NCI-H446 (cell line): ENCODE measurements around the gene MTHFD1L.

Experiments used
- DNase-seq, 2 experiments: peaks; one replicate each; lab custom pipeline; 2025; lab: John Stamatoyannopoulos, UW

MTHFD1L gene

GRCh38 chr6:150898399-150899170 is 33.1 kb downstream of the MTHFD1L start:
- DNase-seq = no peak

- no peak for DNase-seq
These were observed 33.7 kb downstream of the MTHFD1L start for GRCh38 chr6:150899231-150899630.

GRCh38 chr6:150900049-150900448 is 34.5 kb downstream of the MTHFD1L start:
- no peak for DNase-seq

DNA sequence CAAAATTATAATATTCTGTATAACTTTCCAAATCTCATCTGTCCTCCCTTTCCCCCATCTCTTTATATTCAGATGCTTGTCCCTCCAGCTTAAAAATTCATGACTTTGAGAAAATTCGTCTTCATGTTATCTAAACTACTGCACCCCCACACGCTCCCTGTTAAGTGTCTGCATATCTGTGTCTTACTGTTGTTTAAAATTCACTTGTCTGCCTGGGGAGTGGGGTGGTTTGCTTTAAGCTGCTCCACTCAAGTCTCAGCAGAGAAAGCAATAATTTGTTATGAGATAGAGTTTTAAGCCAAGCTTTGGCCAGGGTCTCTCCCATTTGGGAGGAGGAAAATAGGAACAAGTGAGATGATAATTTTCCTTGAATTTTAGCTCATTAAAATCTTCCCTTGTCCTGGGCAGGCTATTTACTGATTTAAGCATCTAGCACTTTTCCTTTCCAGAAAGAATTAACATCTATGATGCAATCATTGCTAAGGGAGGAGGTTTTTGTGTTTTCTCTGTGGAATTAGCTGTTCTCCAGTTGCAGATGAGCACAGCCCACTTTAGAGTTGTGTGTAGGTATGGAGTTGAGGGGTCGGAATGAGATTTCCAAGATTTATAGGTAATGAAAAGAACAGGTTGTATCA is 36.8 kb downstream of the MTHFD1L start:
- no peak for DNase-seq

DNA sequence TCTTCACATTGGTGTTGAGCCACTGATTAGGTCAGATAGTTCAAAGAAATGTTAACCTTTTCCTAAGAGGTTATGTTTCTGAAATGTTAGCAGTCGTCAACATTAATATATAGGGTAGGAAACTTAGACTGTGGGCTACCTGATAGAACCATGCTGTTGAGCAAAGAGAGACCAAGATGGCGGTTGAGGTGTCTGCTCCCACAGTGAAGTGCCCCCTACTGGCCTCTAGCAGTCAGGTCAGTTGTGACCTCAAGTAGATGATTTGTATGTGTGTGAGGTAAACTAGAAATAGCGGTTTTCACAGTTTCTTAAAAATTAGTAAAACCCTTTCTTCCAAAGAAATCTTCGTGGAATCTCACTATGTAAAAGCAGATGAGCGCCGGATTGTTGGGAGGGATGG is 40.3 kb downstream of the MTHFD1L start:
- no peak for DNase-seq

GRCh38 chr6:150906641-150907326 is 41.3 kb downstream of the MTHFD1L start:
- DNase-seq = no peak

DNA sequence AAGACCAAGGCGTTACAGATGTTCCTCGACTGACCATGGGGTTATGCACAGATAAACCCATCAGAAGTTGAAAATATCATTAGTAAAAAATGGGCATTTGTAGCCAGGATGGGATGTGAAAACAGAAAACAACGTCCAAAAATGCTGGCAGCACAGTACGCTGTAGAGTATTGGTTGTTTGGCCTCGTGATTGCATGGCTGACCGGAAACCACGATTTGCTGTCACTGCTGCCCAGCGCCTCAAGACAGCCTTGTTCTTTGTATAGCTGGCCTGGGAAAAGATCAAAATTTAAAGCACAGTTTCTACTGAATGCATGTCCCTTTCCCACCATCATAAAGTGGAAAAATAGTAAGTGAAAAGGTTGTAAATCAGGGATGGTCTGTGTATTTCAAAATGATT is 41.9 kb downstream of the MTHFD1L start:
- no peak for DNase-seq

GRCh38 chr6:150908901-150909300 is 43.4 kb downstream of the MTHFD1L start:
- DNase-seq = no peak

DNA sequence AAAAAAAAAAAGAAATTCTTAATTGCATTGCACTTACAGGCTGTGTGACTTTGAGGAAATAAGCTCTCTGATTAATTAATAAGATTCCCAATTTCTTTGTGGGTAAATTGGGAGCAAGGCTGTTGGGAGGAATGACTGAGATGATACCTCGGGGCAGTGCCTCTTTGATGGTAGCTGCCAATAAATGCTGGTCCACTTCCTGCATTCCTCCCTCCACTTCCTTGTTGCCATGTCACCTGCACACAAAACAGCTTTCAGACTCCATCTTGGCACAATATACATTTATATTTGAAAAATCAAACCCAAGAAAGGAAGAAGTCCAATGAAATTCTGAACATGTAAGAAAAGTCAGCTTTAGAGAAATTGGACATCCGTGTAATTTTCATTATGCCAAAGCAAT is 45.1 kb downstream of the MTHFD1L start:
- no peak for DNase-seq

DNA sequence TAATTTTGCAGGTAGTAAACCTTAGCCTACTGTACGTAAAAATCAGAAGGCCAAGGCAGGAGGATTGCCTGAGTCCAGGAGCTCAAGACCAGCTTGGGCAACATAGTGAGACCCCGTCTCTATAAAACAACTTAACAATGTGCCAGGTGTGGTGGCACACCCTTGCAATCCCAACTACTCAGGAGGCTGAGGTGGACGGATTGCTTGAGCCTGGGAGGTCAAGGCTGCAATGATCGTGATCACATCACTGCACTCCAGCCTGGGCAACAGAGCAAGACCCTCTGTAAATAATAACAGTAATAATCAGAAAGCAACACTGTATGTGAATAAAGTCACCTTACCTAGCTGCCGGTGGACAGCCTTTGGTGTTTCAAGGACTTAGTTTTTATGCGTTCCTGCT is 48.9 kb downstream of the MTHFD1L start:
- no peak for DNase-seq

DNA sequence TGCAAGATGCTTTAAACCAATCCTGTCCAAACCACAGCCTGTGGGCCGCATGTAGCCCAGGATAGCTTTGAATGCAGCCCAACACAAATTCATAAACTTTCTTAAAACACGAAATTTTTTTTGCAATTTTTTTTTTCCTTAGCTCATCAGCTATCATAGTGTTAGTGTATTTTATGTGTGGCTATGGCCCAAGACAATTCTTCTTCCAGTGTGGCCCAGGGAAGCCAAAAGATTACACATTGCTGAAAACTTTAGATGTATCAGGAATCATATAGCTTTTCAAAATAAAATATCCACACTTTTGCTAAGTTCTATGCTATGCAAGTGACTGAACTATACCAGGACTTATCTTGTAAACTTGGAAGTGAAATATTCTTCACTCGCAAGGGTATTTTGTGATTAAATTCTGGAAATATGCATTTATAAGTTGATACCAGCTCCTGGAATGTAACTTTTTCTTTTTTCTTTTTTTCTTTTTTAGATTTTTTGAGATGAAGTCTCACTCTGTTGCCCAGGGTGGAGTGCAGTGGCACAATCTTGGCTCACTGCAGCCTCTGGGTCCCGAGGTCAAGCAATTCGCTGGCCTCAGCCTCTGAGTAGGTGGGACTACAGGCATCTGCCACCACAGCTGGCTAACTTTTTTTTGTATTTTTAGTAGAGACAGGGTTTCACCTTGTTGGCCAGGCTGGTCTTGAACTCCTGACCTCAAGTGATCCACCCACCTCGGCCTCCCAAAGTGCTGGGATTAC is 49.8 kb downstream of the MTHFD1L start:
- no peak for DNase-seq

GRCh38 chr6:150915880-150916265 is 50.4 kb downstream of the MTHFD1L start:
- no peak for DNase-seq

DNA sequence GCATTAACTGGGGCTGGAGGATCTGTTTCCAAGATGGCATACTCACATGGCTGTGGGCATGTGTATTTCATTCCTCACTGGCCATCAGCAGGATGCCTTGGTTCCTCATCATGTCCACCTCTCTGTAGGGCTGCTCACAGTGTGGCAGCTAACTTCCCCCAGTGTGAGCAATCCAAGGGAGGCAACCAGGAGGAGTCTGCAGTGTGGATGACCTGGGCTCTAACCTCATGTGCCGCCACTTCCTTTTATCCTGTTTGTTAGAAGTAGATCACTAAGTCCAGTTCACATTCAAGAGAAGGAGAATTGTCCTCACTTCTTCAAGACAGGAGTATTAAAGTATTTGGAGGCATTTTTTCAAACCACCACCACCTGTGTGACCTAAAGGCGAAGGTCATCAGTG is 54.4 kb downstream of the MTHFD1L start:
- DNase-seq = no peak

- no peak for DNase-seq
These were observed 56.6 kb downstream of the MTHFD1L start for GRCh38 chr6:150922137-150922536.

- DNase-seq = no peak
These were observed 59.5 kb downstream of the MTHFD1L start for GRCh38 chr6:150924808-150925589.

- DNase-seq = no peak
These were observed 60.1 kb downstream of the MTHFD1L start for GRCh38 chr6:150925590-150925928.

- DNase-seq = no peak
These were observed 60.5 kb downstream of the MTHFD1L start for GRCh38 chr6:150925976-150926375.

DNA sequence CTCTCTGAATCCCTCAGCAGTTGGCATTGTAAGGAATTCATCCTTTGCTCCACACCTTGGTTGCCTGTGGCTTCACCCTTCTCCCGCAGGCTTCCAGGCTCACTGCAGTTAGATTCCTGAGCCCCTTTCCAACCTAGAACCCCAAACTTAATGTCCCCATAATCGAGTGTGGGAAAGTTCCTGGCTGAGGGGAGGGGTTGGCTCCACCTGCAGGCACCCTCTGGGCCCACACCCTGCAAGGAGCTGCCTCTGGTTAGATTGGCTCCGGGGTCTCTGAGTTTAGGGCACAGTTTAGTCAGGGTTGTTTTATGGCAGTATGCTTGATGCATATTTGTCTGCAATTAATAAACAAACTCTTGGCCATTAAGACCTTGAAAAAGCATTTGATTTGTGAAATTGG is 63.4 kb downstream of the MTHFD1L start:
- DNase-seq = no peak

- DNase-seq = no peak
These were observed 63.9 kb downstream of the MTHFD1L start for GRCh38 chr6:150929416-150929815.

GRCh38 chr6:150930841-150931240 is 65.3 kb downstream of the MTHFD1L start:
- no peak for DNase-seq

DNA sequence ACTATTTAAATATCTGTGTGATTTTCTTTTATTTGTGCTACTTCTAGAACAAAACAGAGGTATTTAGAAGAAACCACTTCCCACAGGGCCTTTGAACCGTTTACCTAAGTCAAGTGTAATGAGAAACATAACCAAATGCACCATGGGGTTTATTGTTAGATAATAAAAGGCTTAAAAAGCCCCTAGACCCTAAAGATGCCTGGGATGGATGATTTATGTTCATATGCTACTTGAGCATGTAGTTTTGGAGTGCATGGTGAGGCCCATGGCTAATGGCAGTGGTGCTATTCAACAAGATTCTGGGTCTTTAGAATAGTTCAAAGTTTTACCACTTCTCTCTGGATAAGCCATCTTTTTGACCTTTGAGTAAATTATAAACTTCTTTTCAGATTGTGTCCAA is 65.9 kb downstream of the MTHFD1L start:
- DNase-seq = no peak

- DNase-seq = no peak
These were observed 67.5 kb downstream of the MTHFD1L start for GRCh38 chr6:150932996-150933395.
